H1 (cell line): ENCODE measurements around the gene SPOCK2. TPM values are rescaled to one million over a fixed set of nuclear protein-coding genes. Genes with fewer than 3 reads are reported as not detected.

Source experiments
- CTCF ChIA-PET: fragments of 300-600 bp; sonication (Branson Sonifier 250); formaldehyde crosslinking; loops from one replicate; lab custom pipeline; 2021; ENCODE audit not compliant: partially characterized antibody; lab: Charles Lee
- POLR2A ChIA-PET: fragments of 300-600 bp; sonication (Branson Sonifier 250); formaldehyde crosslinking; loops from one replicate; lab custom pipeline; 2021; ENCODE audit warnings: inconsistent platforms; ENCODE audit not compliant: partially characterized antibody; lab: Charles Lee
- DNase-seq, 2 experiments: peaks; one replicate each; pipeline versions ENCODE4 v3.0.0 to v3.0.0-alpha.2; 2010 to 2022; ENCODE audit warnings: low spot score in 2 of 2, low read depth in 1 of 2, mixed read lengths in 1 of 2
- FAIRE-seq: peaks from 2 replicates; lab custom pipeline; 2011; peaks lifted over from hg19 to GRCh38; lab: Jason Lieb, UNC
- H2AFZ ChIP-seq: 2 replicates; pipeline ENCODE4 v1.8.1; 2012; ENCODE audit warnings: low read length, inconsistent platforms
- H2AK5ac ChIP-seq: 2 replicates; pipeline ENCODE4 v1.6.1; 2013; ENCODE audit warnings: low read depth, low read length
- H2BK120ac ChIP-seq: replicated peaks from 2 replicates; pipeline ENCODE3; 2013; ENCODE audit warnings: low read depth, low read length, inconsistent platforms
- H2BK12ac ChIP-seq: 2 replicates; pipeline ENCODE4 v1.6.1; 2013; ENCODE audit warnings: low read depth, low read length
- H2BK15ac ChIP-seq: 2 replicates; pipeline ENCODE4 v1.6.1; 2013; ENCODE audit warnings: low read length
- H2BK20ac ChIP-seq: 2 replicates; pipeline ENCODE4 v1.6.1; 2013; ENCODE audit warnings: low read length
- H2BK5ac ChIP-seq: 2 replicates; pipeline ENCODE4 v1.6.1; 2013; ENCODE audit warnings: low read depth, low read length
- H3K14ac ChIP-seq: 2 replicates; pipeline ENCODE4 v1.6.1; 2013; ENCODE audit warnings: inconsistent platforms; ENCODE audit not compliant: insufficient read length
- H3K18ac ChIP-seq: 2 replicates; pipeline ENCODE4 v1.6.1; 2013; ENCODE audit warnings: low read length; ENCODE audit errors: extremely low read depth
- H3K23ac ChIP-seq: 2 replicates; pipeline ENCODE4 v1.6.1; 2013; ENCODE audit warnings: inconsistent platforms; ENCODE audit not compliant: insufficient read length
- H3K23me2 ChIP-seq: 2 replicates; pipeline ENCODE4 v1.6.1; 2013; ENCODE audit warnings: low read depth, low read length
- H3K27ac ChIP-seq: 2 replicates; pipeline ENCODE4 v1.6.1; 2011; ENCODE audit warnings: low read depth, low read length, inconsistent platforms
- H3K27me3 ChIP-seq, 4 experiments: replicated peaks in 1 of 4; 1 replicate in 1 of 4; 2 replicates in 3 of 4; pipeline versions ENCODE4 v1.6.1 to v1.8.1; 2011 to 2013; ENCODE audit warnings: low read length in 3 of 4, mild to moderate bottlenecking in 3 of 4, inconsistent platforms in 2 of 4, mixed read lengths in 2 of 4, moderate library complexity in 1 of 4; ENCODE audit not compliant: control insufficient read depth in 3 of 4, insufficient read depth in 3 of 4; ENCODE audit errors: extremely low read depth in 1 of 4
- H3K36me3 ChIP-seq, 4 experiments: 2 replicates each; pipeline versions ENCODE4 v1.6.1 to v1.8.1; 2011 to 2013; ENCODE audit warnings: mild to moderate bottlenecking in 4 of 4, low read length in 3 of 4, moderate library complexity in 2 of 4, control low read depth in 1 of 4, inconsistent platforms in 1 of 4; ENCODE audit not compliant: insufficient read depth in 4 of 4, control insufficient read depth in 2 of 4
- H3K4ac ChIP-seq: replicated peaks from 2 replicates; pipeline ENCODE3; 2013; ENCODE audit warnings: low read length, low read depth, mixed read lengths, inconsistent platforms; ENCODE audit not compliant: insufficient read length
- H3K4me1 ChIP-seq, 4 experiments: replicated peaks in 1 of 4; 1 replicate in 1 of 4; 2 replicates in 3 of 4; pipeline versions ENCODE4 v1.6.1 to v1.8.1; 2011 to 2013; ENCODE audit warnings: low read length in 3 of 4, inconsistent platforms in 2 of 4, mixed read lengths in 1 of 4; ENCODE audit not compliant: insufficient read depth in 4 of 4, control insufficient read depth in 3 of 4
- H3K4me2 ChIP-seq, 2 experiments: 2 replicates each; pipeline versions ENCODE4 v1.6.1 to v1.8.1; 2011 to 2013; ENCODE audit warnings: low read depth in 2 of 2, low read length in 2 of 2, control low read depth in 1 of 2, inconsistent platforms in 1 of 2, mild to moderate bottlenecking in 1 of 2; ENCODE audit not compliant: insufficient read depth in 1 of 2
- H3K4me3 ChIP-seq, 4 experiments: fragments of 200-600, 300-600 bp in 1 of 4; sonication (generic), shearing (Covaris generic), sonication (Bioruptor Twin) in 1 of 4; 2 replicates each; pipeline versions ENCODE4 v1.5.1 to v1.8.1; 2011 to 2016; ENCODE audit warnings: low read length in 4 of 4, low read depth in 3 of 4, control low read depth in 2 of 4, inconsistent platforms in 2 of 4, mild to moderate bottlenecking in 2 of 4, mixed read lengths in 1 of 4, moderate library complexity in 1 of 4; ENCODE audit not compliant: insufficient read depth in 2 of 4; ENCODE audit errors: extremely low read depth in 1 of 4
- H3K56ac ChIP-seq: replicated peaks from 2 replicates; pipeline ENCODE3; 2013; ENCODE audit warnings: low read depth, mild to moderate bottlenecking, mixed read lengths, low read length, inconsistent platforms; ENCODE audit not compliant: insufficient read length
- H3K79me1 ChIP-seq: 2 replicates; pipeline ENCODE4 v1.6.1; 2013; ENCODE audit warnings: low read depth, low read length, control low read depth
- H3K79me2 ChIP-seq, 2 experiments: 2 replicates each; pipeline versions ENCODE4 v1.6.1 to v1.8.1; 2012 to 2013; ENCODE audit warnings: low read length in 2 of 2, mild to moderate bottlenecking in 2 of 2, inconsistent platforms in 1 of 2; ENCODE audit not compliant: insufficient read depth in 2 of 2, control insufficient read depth in 1 of 2
- H3K9ac ChIP-seq, 4 experiments: replicated peaks in 1 of 4; 1 replicate in 1 of 4; 2 replicates in 3 of 4; pipeline versions ENCODE4 v1.6.1 to v1.8.1; 2011 to 2013; ENCODE audit warnings: low read depth in 3 of 4, low read length in 3 of 4, control low read depth in 2 of 4, mild to moderate bottlenecking in 2 of 4, moderate library complexity in 2 of 4, inconsistent platforms in 1 of 4; ENCODE audit errors: extremely low read depth in 1 of 4
- H3K9me3 ChIP-seq, 2 experiments: 2 replicates each; pipeline versions ENCODE4 v1.6.1 to v1.8.1; 2012 to 2013; ENCODE audit warnings: mild to moderate bottlenecking in 2 of 2, moderate library complexity in 2 of 2, control low read depth in 1 of 2, inconsistent platforms in 1 of 2, low read depth in 1 of 2, low read length in 1 of 2, mixed read lengths in 1 of 2; ENCODE audit not compliant: insufficient read depth in 2 of 2
- H4K20me1 ChIP-seq, 2 experiments: replicated peaks in 1 of 2; 2 replicates each; pipeline versions ENCODE3 to v1.8.1; 2011 to 2013; ENCODE audit warnings: inconsistent platforms in 2 of 2, low read length in 2 of 2, mild to moderate bottlenecking in 1 of 2; ENCODE audit not compliant: insufficient read depth in 2 of 2, control insufficient read depth in 1 of 2
- H4K5ac ChIP-seq: 2 replicates; pipeline ENCODE4 v1.6.1; 2013; ENCODE audit warnings: low read length, low read depth, mixed read lengths, inconsistent platforms; ENCODE audit not compliant: insufficient read length
- H4K8ac ChIP-seq: 2 replicates; pipeline ENCODE4 v1.8.0; 2013; ENCODE audit warnings: mild to moderate bottlenecking, moderate library complexity, low read length, inconsistent platforms; ENCODE audit not compliant: insufficient read depth; ENCODE audit errors: extremely low read depth
- H4K91ac ChIP-seq: replicated peaks from 2 replicates; pipeline ENCODE3; 2013; ENCODE audit warnings: low read length, mixed read lengths, inconsistent platforms; ENCODE audit not compliant: insufficient read length
- BACH1 ChIP-seq: IDR thresholded peaks from 2 replicates; pipeline ENCODE4 v1.6.1; 2012; ENCODE audit warnings: low read length, improper control_type of control experiment
- CBX8 ChIP-seq: fragments of 300-800, 300-1000 bp; sonication (generic); IDR thresholded peaks from 2 replicates; pipeline ENCODE4 v1.7.1; 2016; ENCODE audit warnings: low read depth, low read length, borderline replicate concordance
- CREB1 ChIP-seq: IDR thresholded peaks from 2 replicates; pipeline ENCODE4 v1.6.1; 2012; ENCODE audit warnings: inconsistent platforms
- TAF1 ChIP-seq: IDR thresholded peaks from 2 replicates; pipeline ENCODE4 v1.6.1; 2011; ENCODE audit warnings: mild to moderate bottlenecking, low read depth, low read length
- WGBS, 2 experiments: shearing (Covaris generic) in 1 of 2; methylation state at CpG; one replicate each; pipeline versions ENCODE4 v1.1.6 to v1.1.7; 2013 to 2015; ENCODE audit warnings: low lambda C conversion rate in 2 of 2, mixed read lengths in 2 of 2, inconsistent platforms in 1 of 2, low coverage in 1 of 2, missing lambda C conversion rate in 1 of 2; ENCODE audit not compliant: insufficient replicate concordance in 2 of 2, insufficient coverage in 1 of 2, insufficient read length in 1 of 2; ENCODE audit errors: extremely low coverage in 1 of 2, missing lambda C conversion rate in 1 of 2; 5-methylcytosine and 5-hydroxymethylcytosine counted together
- polyA plus RNA-seq, 7 experiments: library from polyadenylated mRNA; depleted of rRNA in 3 of 7; stranded (reverse) in 5 of 7; unstranded in 2 of 7; fragments of >200 nt in 5 of 7; fragments of 200-250 nt in 2 of 7; gene quantifications; 1 replicate in 5 of 7; 2 replicates in 1 of 7; 4 replicates in 1 of 7; pipeline versions ENCODE4 v1.2.1 to v1.2.3, GENCODE V29; 2011 to 2013; ENCODE audit warnings: missing spikeins in 2 of 7, mixed read lengths in 2 of 7
- total RNA-seq: library from RNA; stranded (reverse); fragmentation: NEBNext Ultra II Directional; extraction: Animal tissue kit (Norgen Biotek cat#: 25700); gene quantifications from 2 replicates; pipeline ENCODE4 v1.2.1, GENCODE V29; 2021

The SPOCK2 gene
- total and polyA plus RNA-seq, 2 of the 8 experiments (the other 6 are each of a cell fraction or from before 2014, with no cell fraction given): 1.5 to 1.9 TPM

GRCh38 chr10:72034761-72035160 is 53.6 kb downstream of the SPOCK2 start:
- Histone ChIP-seq H3K56ac (no peak overlapping the region), H2BK15ac (no peak overlapping the region), H4K91ac (no peak overlapping the region), H3K4me1 (peaks cover 0 to 4% (median 2%) of the 10 kb centered on the region in 4 experiments; a peak in 3 of 7 replicates), H3K79me1 (no peaks in the 10 kb centered on the region), H4K8ac (no peak overlapping the region), H3K4ac (no peak overlapping the region), H3K27ac (no peak overlapping the region), H2AK5ac (no peak overlapping the region), H4K5ac (no peak overlapping the region), H2BK12ac (no peak overlapping the region), H3K9ac (no peak overlapping the region), H3K79me2 (no peaks in the 10 kb centered on the region), H3K23ac (no peak overlapping the region), H3K9me3 (no peaks in the 10 kb centered on the region), H3K4me3 (no peak overlapping the region), H4K20me1 (no peaks in the 10 kb centered on the region), H2BK120ac (no peak overlapping the region), H2BK5ac (no peak overlapping the region), H3K23me2 (no peaks in the 10 kb centered on the region), H3K4me2 (no peak overlapping the region), H3K36me3 (no peaks in the 10 kb centered on the region), H2AFZ (no peak overlapping the region), H3K14ac (no peak overlapping the region), H3K18ac (no peak overlapping the region), H3K27me3 (peaks cover 0 to 2% (median 0%) of the 10 kb centered on the region in 4 experiments; a peak in 1 of 7 replicates), H2BK20ac (no peak overlapping the region)
- TF ChIP-seq CREB1 (no peak), TAF1 (no peak), CBX8 (no peak), BACH1 (no peak)
- CTCF ChIA-PET: interaction anchor here (0.6 to 1.5 kb wide), 6 partner anchors 9 to 79 kb away, joined by 3 to 7 read pairs (median 4); no protein-coding TSS in a partner anchor
- POLR2A ChIA-PET: interaction anchor here (0.7 kb wide), 1 partner anchor 840 kb away, joined by 3 read pairs; no protein-coding TSS in a partner anchor
- FAIRE-seq: no peak
- 93% methylated on average over 4 of the region's 4 CpGs; no CpG with 5 or more reads in 1 of the 2 experiments for WGBS, 2 experiments
- DNase-seq: no peak
